ENCODE results near the gene COL9A3.

DNA sequence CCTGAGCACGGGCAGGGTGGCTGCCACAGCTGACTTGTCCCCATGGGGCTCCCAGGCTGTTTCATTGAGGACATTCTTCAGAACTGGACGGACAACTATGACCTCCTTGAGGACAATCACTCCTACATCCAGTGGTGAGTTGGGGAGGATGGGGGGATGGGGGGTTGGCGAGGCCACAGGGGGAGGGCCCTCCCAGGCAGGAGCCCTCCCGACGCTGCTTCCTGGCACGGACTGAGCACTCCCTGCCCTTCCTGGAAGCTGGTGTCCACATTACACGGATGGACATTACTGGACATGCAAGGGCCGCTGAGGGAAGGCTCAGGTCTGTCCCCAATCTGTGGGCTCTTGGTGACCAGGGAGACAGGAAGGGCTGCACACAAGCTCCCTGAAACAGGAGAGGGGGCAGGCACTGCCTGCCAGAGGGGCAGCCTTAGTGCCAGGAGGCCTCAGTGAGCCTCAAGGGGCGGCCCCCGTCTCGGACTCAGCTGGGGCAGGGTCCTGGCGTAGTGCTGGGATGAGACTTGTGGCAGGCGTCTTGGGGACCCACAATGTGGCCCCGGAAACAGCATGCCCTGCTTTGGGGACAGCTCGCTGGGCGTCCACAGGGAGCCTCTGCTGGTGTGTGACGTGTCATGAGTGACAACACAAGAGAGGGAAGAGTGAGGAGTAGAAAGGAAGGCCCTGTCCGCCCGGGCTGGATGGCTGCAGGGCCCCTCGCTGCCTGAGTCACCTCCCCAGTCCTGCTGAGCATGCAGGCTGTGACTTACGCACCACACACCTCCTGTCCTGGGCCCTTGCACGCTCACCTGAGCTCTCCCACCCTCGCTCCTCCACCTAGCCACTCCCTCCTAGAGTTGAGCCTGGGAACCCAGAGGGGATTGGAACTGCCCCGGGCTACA, 7.1 kb upstream of the COL9A3 start:
- no peak for TF ChIP-seq EZH2 (IDR thresholded peaks at IDR 0.05; ENCODE audit: borderline replicate concordance, insufficient read depth, low read length, poor library complexity, severe bottlenecking)
- TF ChIP-seq, protein P1, sequence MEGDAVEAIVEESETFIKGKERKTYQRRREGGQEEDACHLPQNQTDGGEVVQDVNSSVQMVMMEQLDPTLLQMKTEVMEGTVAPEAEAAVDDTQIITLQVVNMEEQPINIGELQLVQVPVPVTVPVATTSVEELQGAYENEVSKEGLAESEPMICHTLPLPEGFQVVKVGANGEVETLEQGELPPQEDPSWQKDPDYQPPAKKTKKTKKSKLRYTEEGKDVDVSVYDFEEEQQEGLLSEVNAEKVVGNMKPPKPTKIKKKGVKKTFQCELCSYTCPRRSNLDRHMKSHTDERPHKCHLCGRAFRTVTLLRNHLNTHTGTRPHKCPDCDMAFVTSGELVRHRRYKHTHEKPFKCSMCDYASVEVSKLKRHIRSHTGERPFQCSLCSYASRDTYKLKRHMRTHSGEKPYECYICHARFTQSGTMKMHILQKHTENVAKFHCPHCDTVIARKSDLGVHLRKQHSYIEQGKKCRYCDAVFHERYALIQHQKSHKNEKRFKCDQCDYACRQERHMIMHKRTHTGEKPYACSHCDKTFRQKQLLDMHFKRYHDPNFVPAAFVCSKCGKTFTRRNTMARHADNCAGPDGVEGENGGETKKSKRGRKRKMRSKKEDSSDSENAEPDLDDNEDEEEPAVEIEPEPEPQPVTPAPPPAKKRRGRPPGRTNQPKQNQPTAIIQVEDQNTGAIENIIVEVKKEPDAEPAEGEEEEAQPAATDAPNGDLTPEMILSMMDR (IDR thresholded peaks at IDR 0.05; ENCODE audit: poor library complexity, severe bottlenecking): no peak
- no peak for TF ChIP-seq POLR2AphosphoS5 (IDR thresholded peaks at IDR 0.05)
- no peak for TF ChIP-seq RAD21 (conservative IDR thresholded peaks at IDR 0.05)

Measured in neural cell (in vitro differentiated cells).